HG03280 (cell line): Measurements from ENCODE around the gene FASTK.
A peak's percentile ranks its signal among the peaks of the same experiment; 100 is the strongest.

Source experiments
- ATAC-seq: cut with Tn5 transposase; IDR thresholded peaks from one replicate; pipeline ENCODE4 v1.9.1; 2021; ENCODE audit warnings: mild to moderate bottlenecking, moderate library complexity; ENCODE audit not compliant: unreplicated experiment

FASTK gene

DNA sequence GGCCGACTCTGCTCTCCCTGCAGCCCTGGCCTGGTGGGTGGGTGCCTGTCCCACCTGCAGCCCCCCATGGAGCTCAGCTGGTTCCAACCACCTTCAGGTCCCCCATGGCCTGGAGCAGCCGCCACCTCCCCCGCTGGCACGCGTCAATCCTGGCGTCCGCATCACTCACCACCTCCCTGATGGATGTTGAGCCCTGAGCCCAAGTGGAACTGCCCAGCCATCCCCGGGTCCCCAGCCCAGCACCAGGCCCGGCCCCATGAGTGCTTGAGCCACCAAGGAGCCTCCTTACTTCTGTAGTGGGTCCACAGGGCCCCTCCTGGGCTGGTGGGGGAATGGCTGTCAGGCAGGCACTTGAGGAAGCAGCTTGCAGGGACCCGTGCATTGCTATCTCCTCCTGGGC is 20.3 kb upstream of the FASTK start:
- no peak for ATAC-seq

DNA sequence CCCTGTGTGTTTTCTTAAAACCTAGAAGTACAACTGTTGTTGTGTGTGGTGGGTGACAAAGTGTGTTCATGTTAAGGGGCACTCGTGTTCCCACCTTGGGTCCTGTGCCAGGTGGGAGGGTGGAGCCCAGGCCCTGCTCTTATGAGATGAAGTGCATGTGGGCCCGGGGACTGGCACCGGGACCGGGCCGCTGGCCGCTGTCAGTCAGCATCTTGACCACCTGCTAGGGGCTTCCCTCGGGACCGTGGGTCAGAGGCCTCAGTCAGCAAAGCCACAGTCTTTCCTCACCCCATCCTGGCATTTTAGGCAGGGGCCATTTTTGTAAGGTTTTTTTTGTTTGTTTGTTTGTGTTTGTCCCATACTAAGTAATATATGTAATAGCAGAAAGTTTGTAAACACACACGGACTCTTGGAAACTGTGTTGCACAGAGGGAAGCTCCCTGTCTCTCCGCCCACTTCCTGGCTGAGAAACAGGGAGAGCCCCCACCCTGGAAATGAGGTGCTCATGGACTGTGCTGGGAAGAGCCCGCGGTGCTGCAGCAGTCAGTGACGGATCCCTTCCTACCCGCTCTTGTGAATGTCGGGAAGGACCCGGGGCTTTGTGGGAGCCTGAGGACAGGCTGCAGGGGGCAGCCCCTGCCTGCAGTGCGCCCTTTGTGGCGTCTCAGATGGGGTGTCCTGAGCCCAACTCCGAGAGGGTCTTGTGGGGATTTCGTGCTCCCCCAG is 19.0 kb upstream of the FASTK start:
- no peak for ATAC-seq

DNA sequence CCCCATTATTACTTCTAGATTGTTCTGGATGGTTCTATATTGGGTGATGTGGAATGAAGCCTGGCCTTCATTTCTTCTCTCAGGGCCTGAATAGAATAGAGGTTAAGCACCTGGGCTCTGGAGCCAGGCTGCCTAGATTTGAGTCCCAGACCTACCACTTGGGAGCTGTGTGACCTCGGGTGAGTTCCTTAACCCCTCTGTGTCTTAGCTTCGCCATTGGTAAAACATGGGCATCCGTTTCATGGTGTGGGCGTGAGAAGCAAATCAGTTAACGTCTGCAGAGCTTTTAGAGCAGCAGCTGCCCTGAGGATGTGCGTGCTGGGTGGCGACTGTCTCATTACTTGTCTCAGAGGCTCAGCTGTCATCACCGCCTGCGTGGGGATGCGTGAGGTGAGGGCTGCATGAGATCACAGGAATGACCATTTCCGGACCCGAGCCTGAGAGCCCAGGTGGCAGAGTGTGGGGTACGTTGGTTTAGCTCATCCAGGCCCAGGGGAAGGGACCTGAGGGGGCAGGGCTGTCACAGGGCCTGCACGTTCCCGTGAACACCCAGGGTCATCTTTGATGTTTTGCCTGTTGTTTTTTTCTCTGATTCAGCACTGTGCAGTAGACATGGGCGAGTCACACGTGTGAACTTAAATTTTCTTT is 15.3 kb upstream of the FASTK start:
- ATAC-seq, result no peak

DNA sequence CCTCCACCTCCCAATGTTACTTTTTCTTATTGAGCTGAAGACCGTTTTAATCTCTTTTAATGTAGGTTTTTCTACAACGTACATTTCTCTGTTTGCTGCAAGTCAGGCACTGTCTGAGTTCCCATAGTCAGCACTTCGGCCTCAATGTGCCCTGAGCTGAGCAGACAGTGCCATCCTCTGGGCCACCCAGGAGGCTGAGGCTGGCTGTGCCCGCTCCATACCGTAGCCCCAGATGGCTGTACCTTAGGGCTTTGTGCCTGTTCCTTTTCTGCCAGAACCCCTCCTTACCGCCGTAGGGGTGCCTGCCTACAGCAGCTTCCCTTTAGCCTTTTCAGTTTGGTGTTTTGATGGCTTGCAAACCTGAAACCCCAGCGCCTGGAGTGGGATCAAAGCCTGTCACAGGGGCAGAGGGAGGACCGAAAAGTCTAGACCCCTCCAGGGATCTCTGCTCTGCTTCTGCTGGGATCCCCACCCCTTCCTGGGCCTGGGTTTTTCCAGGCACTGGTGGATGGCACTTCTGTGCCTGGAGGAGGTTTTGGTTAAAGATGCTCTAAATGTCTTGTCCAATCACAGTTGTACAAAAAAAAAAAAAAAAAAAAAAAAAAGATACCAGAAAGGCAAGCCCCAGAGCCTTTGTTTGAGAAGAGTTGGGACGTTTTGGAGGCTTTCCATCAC is 14.7 kb upstream of the FASTK start:
- ATAC-seq, result no peak

DNA sequence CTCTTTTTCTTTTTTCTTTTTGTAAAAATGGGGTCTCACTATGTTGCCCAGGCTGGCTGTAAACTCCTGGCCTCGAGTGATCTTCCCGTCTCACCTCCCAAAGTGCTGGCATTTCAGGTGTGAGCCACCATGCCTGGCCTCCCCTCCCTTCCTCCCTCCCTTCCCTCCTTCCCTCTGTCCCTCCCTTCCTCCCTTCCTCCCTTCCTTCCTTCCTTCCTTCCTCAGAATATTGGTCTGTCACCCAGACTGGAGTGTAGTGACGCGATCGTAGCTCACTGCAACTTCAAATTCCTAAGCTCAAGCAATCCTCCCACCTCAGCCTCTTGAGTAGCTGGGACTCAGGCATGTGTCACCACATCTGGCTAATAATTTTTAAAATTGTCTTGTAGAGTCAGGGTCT is 14.1 kb upstream of the FASTK start:
- no peak for ATAC-seq

DNA sequence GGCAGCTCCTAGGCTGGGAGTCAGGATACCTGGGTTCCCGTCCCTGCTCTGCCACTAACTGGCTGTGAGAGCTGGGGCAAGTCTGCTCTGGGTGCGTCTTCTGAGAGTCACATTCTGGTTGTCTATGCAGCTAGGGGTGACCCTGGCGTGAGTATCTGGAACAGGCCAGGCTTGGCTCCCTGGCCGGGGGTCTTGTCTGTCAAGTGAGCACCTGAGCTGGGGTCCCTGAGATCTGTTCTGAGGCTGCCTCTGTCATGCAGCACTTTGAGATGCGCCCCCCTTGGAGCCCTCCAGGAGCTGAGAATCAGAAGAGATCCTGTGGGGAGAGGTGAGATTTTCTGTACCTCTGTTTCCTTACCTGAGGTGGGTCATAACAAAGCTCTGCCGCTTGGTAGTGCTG is 13.1 kb upstream of the FASTK start:
- no peak for ATAC-seq

DNA sequence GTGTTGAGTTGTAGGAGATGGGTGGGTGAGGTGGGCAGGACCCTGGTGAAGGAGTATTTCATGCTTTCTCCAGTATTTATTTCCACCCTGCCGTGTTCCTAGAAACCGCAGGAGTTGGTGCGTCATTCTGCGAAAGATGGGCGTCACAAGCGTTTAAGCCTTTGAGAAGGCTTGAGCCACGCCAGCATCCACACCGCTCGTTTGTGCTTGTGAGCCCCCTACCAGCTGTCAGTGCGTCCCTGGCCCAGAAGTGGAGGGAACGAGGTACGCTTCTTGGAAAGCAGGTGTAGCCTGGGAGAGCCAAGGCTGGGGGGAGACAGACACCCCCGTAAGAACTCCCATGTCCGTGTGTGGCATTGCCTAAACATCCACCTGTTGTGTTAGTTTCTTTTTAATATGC is 11.4 kb upstream of the FASTK start:
- no peak for ATAC-seq

DNA sequence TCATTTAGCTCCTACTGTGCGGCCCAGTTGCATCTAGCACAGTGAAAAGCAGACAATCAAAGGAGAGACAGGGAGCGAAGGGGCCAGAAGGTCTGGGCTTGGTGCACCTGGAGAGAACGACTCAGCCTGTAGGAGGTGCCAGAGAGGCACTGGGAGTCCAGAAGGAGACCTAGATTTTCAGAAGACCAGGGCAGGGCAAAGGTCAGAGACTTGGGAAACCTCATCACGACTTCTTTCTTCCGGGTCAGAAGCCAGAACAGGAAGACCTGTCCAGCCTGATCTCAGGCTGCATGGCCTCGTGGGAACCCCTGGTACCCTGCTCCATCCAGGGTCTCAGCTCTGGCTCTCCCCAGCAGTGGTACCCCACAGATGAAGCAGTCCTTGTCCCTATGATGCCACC is 10.8 kb upstream of the FASTK start:
- no peak for ATAC-seq

DNA sequence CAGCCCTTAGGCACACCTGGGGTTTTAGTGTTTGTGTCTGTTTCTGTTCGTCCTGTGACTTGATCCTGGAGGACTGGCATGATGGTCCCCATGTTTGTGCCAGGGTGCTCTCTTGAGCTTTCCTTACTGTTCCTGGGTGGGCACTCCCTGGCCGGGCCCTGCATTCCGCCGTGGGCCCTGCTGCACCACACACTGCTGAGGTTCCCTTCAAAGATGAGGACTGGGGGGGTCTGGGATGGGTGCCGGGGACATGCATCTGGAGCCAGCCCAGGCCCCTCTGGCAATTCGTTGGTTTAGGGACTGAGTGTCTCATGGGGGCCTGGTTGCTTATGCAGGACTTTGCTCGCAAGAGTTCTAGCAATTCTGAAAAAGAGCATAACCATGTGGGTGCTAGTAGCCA is 10.4 kb upstream of the FASTK start:
- ATAC-seq, result no peak

DNA sequence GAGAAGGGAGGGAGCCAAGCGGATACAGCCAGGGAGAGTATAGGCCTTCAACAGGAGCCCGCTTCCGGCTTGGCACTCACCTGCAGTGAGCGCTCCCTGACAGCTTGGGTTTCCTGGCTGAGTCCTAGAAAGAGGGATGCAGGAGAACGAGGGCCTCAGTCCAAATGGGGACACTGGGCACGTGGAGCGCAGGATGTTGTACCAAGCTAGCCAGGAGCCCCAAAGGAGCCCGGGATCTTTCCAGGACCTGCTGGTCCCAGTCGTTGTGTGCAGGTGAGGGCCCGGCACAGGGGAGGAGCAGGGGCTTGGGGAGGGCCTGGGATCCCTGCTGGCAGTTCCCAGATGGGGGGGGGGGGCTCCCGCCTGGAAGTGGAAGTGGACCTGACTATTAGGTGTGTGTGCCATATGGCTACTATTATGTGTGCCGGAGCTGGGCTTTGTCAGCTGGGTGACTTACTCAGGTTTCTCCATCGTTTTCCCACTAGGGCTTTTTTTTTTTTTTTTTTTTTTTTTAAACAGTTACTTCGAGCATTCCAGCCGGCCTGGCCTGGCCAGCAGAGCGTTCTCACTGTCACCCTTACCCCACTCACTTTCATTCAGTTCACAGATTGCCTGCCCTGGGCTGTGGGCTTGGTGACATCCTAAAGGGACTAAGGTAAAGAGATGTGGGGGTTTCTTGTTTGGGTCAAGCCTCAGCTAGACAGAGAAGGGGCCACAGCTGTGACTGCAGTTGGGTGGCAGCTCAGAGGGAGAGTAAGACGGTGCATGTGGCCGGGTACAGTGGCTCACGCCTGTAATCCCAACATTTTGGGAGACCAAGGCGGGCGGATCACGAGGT is 9.5 kb upstream of the FASTK start:
- no peak for ATAC-seq

DNA sequence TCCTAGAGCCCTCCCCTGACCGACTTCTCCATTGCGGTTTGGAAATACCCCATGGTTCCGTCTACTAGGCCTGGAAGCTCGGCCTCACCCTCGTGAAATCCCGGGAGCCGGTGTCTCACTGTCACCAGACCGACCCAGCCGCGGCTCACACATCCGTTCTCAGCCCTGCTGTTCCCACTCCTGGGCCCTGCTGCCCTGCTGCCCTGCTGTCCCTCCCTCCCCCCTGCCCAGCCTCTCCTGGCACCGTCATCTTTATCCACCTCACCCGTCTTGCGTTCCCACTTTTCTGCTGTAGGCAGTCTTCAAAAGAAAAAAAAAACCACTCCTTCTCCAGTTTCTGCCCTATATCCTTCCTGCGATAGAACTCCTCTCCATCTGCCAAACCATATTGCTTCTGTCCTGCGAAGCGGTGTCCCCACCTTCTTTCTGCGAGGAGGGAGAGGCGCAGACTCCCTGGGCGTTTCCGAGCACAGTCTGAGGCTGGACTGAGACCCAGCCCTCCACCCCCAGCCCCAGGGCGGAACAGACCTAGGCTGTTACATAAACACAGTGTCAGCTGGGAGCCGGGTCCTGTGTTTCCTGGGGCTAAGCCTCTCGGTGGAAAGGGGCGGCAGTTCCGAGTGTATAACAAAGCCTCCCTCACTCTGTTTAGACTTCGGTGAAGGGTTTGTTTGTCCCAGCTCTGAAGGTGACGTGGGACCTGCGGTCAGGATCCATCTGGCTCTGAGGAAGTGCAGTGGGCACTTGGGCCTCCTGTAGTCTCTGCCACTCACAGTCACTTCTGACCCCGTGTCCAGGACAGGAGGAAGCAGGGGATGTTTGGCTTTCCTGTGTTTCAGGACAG is 8.5 kb upstream of the FASTK start:
- no peak for ATAC-seq

DNA sequence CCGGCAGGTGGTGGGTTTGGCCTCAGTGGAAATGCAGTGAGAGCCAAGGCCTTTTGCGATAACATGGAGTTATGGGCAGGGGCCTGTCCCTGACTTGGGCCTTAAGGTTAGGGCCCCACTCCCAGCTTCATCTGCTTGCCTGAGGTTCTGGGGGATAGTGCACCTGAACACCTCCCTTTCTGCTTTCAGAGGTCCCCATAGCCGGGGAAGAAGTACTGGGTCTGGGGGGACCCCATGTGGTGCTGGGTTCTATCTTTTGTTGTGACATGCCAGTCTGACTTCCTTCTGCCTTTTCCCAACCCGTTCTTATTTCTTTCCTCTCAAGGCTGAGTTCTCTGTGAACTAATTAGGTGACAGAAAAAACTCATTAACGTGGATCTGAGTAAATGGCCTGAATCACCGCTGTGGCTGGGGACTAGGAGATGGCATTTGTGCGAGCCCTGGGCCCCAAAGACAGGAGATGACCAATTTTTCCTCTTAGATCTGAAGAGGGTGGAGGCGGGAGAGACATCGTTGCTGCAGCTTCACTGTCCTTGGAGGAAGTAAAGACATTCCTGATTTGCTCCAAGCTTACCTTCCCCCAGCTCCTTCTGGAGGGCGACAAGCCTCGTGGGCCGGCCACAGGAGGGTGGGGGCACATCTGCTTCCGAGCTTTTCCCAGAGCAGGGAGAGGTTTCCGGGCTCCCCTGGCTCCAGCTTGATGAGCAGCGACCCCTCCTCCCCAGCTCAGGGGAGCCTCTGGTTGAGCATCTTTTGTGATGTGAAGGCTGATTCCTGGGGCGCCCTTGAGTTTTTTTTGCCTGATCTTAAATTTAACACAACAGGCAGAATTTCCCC is 7.6 kb upstream of the FASTK start:
- no peak for ATAC-seq

DNA sequence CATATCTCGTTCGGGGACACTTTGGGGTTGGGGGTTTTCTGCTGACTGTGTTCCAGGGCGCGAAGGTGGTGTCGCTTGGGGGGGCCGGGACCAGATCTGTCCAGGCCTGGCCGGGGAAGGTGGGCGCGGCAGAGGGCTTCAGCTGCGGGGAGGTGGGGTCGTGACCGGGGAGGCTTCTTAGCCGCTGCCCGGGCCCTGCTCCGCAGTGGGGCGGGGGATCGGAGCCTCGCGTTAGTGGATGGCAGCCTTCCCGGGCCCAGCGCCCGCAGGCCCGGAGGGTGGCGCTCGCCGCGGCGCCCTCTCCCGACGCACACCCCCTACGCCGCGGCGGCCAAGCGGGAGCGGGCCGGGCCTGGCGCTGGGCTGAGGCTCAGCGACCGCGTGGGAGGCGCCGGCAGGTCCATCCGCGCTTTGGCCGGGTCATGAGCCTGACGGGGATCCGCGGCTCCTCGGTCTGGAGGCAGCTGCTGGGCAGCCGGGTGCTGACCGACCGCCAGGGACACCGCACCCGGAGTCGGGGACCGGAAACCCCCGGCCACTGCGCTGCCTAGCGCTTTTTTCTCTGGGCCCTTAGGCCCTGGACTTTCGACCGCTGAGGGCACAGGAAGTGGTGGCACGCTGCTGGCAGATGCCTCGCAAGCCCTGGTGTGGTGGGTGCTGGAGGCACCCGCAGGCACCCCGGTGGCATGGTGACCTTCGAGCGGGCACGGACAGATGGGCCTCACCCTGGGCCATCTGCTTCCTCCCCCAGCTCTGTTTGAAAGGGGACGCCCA is 6.8 kb upstream of the FASTK start:
- ATAC-seq, result no peak

DNA sequence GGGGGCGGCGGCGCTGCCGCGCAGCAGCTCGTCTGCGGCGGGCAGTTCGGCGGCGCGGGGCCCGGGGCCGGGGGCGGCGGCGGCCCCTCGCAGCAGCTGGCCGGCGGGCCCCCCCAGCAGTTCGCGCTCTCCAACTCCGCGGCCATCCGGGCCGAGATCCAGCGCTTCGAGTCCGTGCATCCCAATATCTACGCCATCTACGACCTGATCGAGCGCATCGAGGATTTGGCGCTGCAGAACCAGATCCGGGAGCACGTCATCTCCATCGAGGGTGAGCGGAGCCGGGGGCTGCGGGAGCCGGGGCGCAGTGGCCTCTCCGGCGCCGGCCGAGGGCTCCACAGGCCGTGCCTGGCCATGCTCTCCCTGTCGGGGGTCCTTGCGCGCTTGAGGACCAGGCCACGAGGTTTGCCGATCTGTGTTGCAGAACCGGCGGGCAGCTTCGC is 6.2 kb upstream of the FASTK start:
- no peak for ATAC-seq

DNA sequence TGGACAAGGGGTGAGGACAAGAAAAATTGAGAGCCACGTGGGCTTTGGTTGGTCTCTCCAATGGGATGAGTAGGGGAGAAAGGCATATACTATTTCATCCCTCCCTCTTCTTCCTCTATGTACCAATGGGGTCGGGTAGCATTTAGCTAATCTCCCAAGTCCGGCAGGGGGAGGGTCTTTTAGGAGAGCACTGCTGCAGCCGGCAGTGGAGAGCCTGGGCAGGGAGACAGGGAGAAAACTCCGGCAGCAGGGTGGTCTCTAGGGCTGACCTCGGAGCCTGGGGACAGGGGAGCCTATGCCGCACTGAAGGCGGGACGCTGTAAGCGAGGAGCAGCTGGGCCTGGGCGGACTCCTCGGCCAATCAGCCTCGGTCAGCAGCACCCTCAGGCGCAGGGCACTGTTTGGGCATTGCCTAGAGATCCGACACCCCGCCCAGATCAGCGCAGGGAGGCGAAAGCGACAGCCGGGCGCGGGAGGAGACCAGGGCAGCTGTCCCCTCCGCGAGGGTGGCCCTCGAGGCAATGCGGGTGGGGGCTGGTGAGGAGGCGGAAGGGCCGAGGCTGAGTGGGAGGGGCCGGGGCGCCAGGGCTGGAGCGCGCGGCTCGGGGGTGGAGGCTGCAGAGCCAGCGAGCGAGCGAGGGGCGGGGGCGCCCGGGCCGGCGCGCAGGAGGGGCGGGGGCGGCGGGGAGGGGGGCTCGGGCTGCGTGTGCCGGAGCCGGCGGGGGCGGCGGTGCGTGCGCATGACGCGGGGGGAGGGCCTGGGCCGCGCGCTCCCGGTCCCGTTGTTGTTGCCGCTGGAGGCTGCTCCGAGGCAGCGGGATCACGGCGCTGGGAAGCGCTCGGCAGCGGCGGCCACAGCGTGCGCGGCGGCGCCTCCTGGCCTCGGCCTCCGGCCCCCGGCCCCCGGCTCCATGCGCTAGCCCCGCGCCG is 5.3 kb upstream of the FASTK start, which contains the start of gene AGAP3:
TSS of gene AGAP3 (plus strand) at position 785 of the 930 bp plus-strand sequence. CDS start 267 bp downstream, outside the sequence.
- ATAC-seq, result peak; percentile 47

DNA sequence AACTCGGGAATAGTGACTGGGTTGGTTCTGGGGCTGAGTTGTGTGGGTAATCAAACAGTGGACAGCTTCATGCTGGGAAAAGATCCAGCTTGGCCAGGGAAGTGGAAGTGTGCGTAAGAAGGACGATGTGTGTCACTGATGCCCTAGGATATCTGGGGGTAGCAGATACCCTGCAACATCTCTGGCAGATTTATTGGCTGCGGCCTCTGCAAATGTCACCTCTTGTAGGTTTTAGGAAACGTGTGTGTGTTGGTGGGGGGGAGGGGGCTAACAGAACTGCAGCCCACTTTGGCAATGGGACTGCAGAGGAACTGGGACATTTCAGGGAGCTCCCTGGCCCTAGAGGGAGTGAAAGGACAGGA is 4.7 kb upstream of the FASTK start:
- ATAC-seq, result no peak

DNA sequence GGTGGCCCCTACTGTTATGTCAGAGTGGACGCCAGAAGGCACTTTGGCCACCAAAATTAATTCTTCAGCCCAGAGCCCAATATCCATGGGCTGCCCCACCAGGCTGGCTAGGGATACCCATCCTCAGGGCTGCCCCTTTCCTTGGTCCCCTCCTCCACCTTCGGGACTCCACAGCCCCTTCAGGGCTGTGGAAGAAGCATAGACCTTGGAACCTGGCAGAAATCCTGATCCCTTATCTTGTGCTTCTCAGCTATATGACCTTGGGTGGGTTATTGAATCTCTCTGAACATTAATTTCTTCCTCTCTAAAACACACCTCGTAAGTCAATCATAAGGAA is 3.2 kb upstream of the FASTK start:
- no peak for ATAC-seq
